HepG2 (cell line): ENCODE results near the gene SLC23A2. TPM values are rescaled to one million over a fixed set of nuclear protein-coding genes. Genes with fewer than 3 reads are reported as not detected.
A peak's percentile ranks its signal among the peaks of the same experiment; 100 is the strongest.

Source experiments
- CCDC6 ChIP-seq: sonication (generic); formaldehyde crosslinking; IDR thresholded peaks from 2 replicates; pipeline ENCODE4 v1.8.1; 2022; ENCODE audit warnings: mild to moderate bottlenecking, missing genetic modification reagents, moderate library complexity
- CSRNP1 ChIP-seq: sonication (generic); formaldehyde crosslinking; IDR thresholded peaks from 2 replicates; pipeline ENCODE4 v1.8.1; 2023; ENCODE audit warnings: mild to moderate bottlenecking, missing genetic modification reagents
- GMEB1 ChIP-seq: sonication (generic); formaldehyde crosslinking; IDR thresholded peaks from 2 replicates; pipeline ENCODE4 v1.5.1; 2020; ENCODE audit warnings: missing genetic modification reagents, mild to moderate bottlenecking, borderline replicate concordance
- JUN ChIP-seq: sonication (generic); formaldehyde crosslinking; IDR thresholded peaks from 2 replicates; pipeline ENCODE4 v1.4.0; 2020; ENCODE audit warnings: mild to moderate bottlenecking, missing genetic modification reagents
- MEIS2 ChIP-seq: sonication (generic); formaldehyde crosslinking; IDR thresholded peaks from 2 replicates; pipeline ENCODE4 v1.9.0; 2021; ENCODE audit warnings: mild to moderate bottlenecking, missing genetic modification reagents
- SMAD1 ChIP-seq: sonication (generic); formaldehyde crosslinking; IDR thresholded peaks from 2 replicates; pipeline ENCODE4 v1.4.0; 2020; ENCODE audit warnings: missing genetic modification reagents, low read depth, mild to moderate bottlenecking, borderline replicate concordance
- THAP9 ChIP-seq: sonication (generic); formaldehyde crosslinking; IDR thresholded peaks from 2 replicates; pipeline ENCODE4; 2020; ENCODE audit warnings: missing genetic modification reagents, mild to moderate bottlenecking, borderline replicate concordance
- ZMYM4 ChIP-seq: sonication (generic); formaldehyde crosslinking; IDR thresholded peaks from 2 replicates; pipeline ENCODE4 v1.8.1; 2023; ENCODE audit warnings: mild to moderate bottlenecking, missing genetic modification reagents
- ZNF337 ChIP-seq: sonication (generic); formaldehyde crosslinking; IDR thresholded peaks from 2 replicates; pipeline ENCODE4 v1.5.1; 2020; ENCODE audit warnings: missing genetic modification reagents, low read depth, mild to moderate bottlenecking, borderline replicate concordance
- ZNF678 ChIP-seq: sonication (generic); formaldehyde crosslinking; IDR thresholded peaks from 2 replicates; pipeline ENCODE4 v1.4.0; 2020; ENCODE audit warnings: mild to moderate bottlenecking, missing genetic modification reagents
- ZNF737 ChIP-seq: sonication (generic); formaldehyde crosslinking; IDR thresholded peaks from 2 replicates; pipeline ENCODE4 v1.5.0; 2020; ENCODE audit warnings: missing genetic modification reagents, mild to moderate bottlenecking, borderline replicate concordance
- ZNF775 ChIP-seq: sonication (generic); formaldehyde crosslinking; IDR thresholded peaks from 2 replicates; pipeline ENCODE4 v1.4.0; 2020; ENCODE audit warnings: missing genetic modification reagents, mild to moderate bottlenecking, moderate library complexity, borderline replicate concordance
- polyA plus RNA-seq, 8 experiments: library from polyadenylated mRNA; depleted of rRNA in 3 of 8; stranded (reverse) in 7 of 8; unstranded in 1 of 8; fragments of >200 nt; fragmentation: Illumina TruSeq in 4 of 8; extraction: Trizol in 4 of 8; gene quantifications; 2 replicates each; pipeline versions ENCODE4 v1.2.1 to v1.2.3, GENCODE V29; 2011 to 2016; ENCODE audit warnings: low read depth in 4 of 8, missing spikeins in 1 of 8, mixed read lengths in 1 of 8; ENCODE audit not compliant: insufficient read depth in 1 of 8
- total RNA-seq, 5 experiments: library from RNA; depleted of rRNA; stranded (reverse); fragments of >200 nt; fragmentation: Illumina TruSeq; extraction: Trizol; gene quantifications; 2 replicates each; pipeline ENCODE4 v1.2.3, GENCODE V29; 2016; ENCODE audit warnings: low read depth in 1 of 5
- TF ChIP-seq, protein P1 (sequence below): sonication (generic); formaldehyde crosslinking; IDR thresholded peaks from 2 replicates; pipeline ENCODE4 v1.5.1; 2020; ENCODE audit warnings: mild to moderate bottlenecking, missing genetic modification reagents, moderate library complexity

SLC23A2 gene
- total and polyA plus RNA-seq, 2 of the 13 experiments (the other 11 are each of a cell fraction or from before 2014, with no cell fraction given): 42.2 to 51.2 TPM

DNA sequence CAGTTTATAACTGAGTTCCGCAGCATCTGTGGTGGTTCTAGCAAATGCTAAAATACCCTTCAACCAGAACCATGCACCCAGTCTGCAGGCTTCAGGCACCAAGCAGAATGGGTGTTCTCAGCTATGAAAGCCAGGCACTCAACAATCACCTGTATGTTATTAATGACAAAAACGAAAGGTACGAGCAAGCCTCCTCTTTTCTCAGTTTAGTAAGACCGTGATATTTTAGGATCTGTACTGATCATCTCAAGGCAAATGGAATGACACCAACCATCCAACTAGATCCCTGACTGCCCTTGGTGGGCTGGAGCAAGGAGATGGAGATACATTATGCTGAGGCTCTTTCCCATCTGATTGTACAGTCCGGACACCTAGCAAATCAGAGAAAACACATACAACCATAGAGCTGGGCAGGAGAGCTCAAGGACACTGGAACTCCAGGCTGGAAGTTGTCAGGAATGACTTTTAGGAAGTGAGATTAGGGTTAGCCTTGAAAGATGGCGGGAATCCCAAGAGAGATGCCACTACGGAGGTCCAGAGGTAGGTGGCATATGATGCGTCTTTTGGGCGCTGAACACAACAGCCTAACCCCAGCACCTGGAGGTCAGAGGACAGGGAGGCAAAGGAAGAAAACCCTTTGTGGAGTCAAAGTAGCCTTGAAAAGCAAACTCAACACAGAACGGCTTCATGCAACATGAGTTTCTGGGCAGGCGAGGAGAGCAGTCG lies 33.4 kb downstream of the SLC23A2 start (continued):
- TF ChIP-seq GMEB1 (CRISPR knock-in tag): peak; percentile 26; the same call in 1 of the 2 replicates
- 0 out of 2 replicates have a peak, but pooled peaks have one; percentile 70 for TF ChIP-seq ZNF737 (CRISPR knock-in tag)
- no peak for TF ChIP-seq CSRNP1 (CRISPR knock-in tag)
- 0 out of 2 replicates have a peak, but pooled peaks have one; percentile 41 for TF ChIP-seq ZNF678 (CRISPR knock-in tag)
- TF ChIP-seq ZNF775 (CRISPR knock-in tag): 0 out of 2 replicates have a peak, but pooled peaks have one; percentile 9
- TF ChIP-seq ZMYM4 (CRISPR knock-in tag): peak; percentile 44; the same call in 1 of the 2 replicates
- TF ChIP-seq SMAD1 (CRISPR knock-in tag): 0 out of 2 replicates have a peak, but pooled peaks have one; percentile 15
- TF ChIP-seq MEIS2 (CRISPR knock-in tag): 0 out of 2 replicates have a peak, but pooled peaks have one; percentile 8
- no peak for TF ChIP-seq JUN (CRISPR knock-in tag)
- TF ChIP-seq ZNF337 (CRISPR knock-in tag): peak; percentile 16; the same call in 1 of the 2 replicates
- peak; percentile 46 for TF ChIP-seq CCDC6 (CRISPR knock-in tag)
- TF ChIP-seq, protein P1, sequence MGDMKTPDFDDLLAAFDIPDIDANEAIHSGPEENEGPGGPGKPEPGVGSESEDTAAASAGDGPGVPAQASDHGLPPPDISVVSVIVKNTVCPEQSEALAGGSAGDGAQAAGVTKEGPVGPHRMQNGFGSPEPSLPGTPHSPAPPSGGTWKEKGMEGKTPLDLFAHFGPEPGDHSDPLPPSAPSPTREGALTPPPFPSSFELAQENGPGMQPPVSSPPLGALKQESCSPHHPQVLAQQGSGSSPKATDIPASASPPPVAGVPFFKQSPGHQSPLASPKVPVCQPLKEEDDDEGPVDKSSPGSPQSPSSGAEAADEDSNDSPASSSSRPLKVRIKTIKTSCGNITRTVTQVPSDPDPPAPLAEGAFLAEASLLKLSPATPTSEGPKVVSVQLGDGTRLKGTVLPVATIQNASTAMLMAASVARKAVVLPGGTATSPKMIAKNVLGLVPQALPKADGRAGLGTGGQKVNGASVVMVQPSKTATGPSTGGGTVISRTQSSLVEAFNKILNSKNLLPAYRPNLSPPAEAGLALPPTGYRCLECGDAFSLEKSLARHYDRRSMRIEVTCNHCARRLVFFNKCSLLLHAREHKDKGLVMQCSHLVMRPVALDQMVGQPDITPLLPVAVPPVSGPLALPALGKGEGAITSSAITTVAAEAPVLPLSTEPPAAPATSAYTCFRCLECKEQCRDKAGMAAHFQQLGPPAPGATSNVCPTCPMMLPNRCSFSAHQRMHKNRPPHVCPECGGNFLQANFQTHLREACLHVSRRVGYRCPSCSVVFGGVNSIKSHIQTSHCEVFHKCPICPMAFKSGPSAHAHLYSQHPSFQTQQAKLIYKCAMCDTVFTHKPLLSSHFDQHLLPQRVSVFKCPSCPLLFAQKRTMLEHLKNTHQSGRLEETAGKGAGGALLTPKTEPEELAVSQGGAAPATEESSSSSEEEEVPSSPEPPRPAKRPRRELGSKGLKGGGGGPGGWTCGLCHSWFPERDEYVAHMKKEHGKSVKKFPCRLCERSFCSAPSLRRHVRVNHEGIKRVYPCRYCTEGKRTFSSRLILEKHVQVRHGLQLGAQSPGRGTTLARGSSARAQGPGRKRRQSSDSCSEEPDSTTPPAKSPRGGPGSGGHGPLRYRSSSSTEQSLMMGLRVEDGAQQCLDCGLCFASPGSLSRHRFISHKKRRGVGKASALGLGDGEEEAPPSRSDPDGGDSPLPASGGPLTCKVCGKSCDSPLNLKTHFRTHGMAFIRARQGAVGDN (CRISPR knock-in tag): peak; percentile 20; the same call in 1 of the 2 replicates
- TF ChIP-seq THAP9: 0 out of 2 replicates have a peak, but pooled peaks have one; percentile 47
